Activated naive CD4-positive, alpha-beta T cell treated with anti-CD3 and anti-CD28 coated beads for 36 hours (primary cell): ENCODE results near the gene CBARP. TPM values are rescaled to one million over a fixed set of nuclear protein-coding genes. Genes with fewer than 3 reads are reported as not detected.

Experiments
- CTCF ChIA-PET: fragments of 350-600 bp; sonication (Branson Sonifier 250); formaldehyde crosslinking; loops from one replicate; lab custom pipeline; 2021; ENCODE audit warnings: antibody characterized with exemption; lab: Charles Lee
- DNase-seq: peaks from one replicate; pipeline ENCODE4 v3.0.0-alpha.2; 2020
- H3K27ac Mint-ChIP-seq: one replicate; pipeline ENCODE4 v1.8.0; 2021; ENCODE audit warnings: mild to moderate bottlenecking, mixed read lengths
- H3K27me3 Mint-ChIP-seq: one replicate; pipeline ENCODE4 v1.8.0; 2021; ENCODE audit warnings: low read depth, mixed read lengths
- H3K36me3 Mint-ChIP-seq: one replicate; pipeline ENCODE4 v1.8.0; 2021; ENCODE audit warnings: low read depth, mixed read lengths
- H3K4me1 Mint-ChIP-seq: one replicate; pipeline ENCODE4 v1.8.0; 2021; ENCODE audit warnings: low read depth, mixed read lengths
- H3K4me3 Mint-ChIP-seq: one replicate; pipeline ENCODE4 v1.8.0; 2021; ENCODE audit warnings: mild to moderate bottlenecking, moderate library complexity, mixed read lengths
- H3K9me3 Mint-ChIP-seq: one replicate; pipeline ENCODE4 v1.8.0; 2021; ENCODE audit warnings: mixed read lengths
- intact Hi-C: fragments of 100-400 bp; cut with micrococcal nuclease; formaldehyde crosslinking; loops from one replicate; pipeline ENCODE4 v1.15.1; 2023
- total RNA-seq, 2 experiments: library from RNA; stranded (reverse); gene quantifications; one replicate each; pipeline ENCODE4 v1.2.3, GENCODE V29; 2021

The CBARP gene
- total RNA-seq, 2 experiments from 2014 or later, result 0.77 to 1.1 TPM

DNA sequence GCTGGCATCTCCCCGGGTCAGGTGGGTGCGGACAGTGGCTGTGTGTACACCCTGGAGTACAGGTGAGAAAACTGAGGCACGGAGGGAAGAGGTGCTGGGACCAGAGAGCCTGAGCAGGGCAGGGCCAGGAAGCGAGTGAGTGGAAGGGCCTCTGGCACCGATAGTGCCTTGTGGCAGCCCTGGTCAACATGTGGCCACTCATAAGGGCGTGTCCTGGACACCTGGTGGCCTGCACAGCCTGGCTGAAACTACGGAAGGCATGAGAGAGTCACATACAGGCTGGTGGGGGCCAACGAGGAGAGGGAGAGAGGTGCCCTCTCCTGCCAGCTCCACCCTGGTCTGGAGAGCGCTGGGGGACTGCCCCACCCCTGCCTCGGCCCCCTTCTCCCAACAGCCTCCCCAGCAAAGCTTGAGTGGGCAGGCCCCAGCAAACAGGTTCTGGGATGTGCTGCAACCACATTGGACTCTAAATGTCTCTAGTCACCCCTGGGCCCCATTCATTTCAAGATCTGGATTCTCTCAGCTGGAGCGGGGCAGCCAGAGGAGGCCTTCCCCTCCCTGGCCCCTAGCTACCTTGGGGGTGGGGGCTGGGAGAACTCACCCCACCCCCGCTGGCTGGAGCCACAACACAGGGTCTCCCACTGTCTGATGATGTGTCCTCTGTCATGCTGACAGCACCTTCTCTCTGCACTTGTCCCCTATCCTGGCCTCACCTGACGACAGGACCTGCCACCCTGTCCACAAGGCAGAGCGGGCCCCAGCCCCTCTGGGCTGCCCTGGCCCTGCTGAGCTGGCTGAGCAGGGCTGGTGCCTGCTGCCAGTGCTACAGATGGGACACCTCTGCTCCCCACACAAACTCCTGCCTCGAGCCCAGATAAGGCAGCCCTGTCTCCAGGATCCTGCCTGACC, 5.8 kb downstream of the CBARP start:
- no peak overlapping the region for H3K27ac Mint-ChIP-seq
- H3K4me3 Mint-ChIP-seq, result no peak overlapping the region
- no peaks in the 10 kb centered on the region for H3K9me3 Mint-ChIP-seq
- no peaks in the 10 kb centered on the region for H3K4me1 Mint-ChIP-seq
- CTCF ChIA-PET, result no interaction called here
- H3K27me3 Mint-ChIP-seq, result no peaks in the 10 kb centered on the region
- DNase-seq, result no peak
- peaks cover 5% of the 10 kb centered on the region for H3K36me3 Mint-ChIP-seq
- intact Hi-C loops, result no loop called here

GRCh38 chr19:1230783-1231489, 6.9 kb downstream of the CBARP start:
- DNase-seq, result no peak
- no peaks in the 10 kb centered on the region for H3K9me3 Mint-ChIP-seq
- no peaks in the 10 kb centered on the region for H3K4me1 Mint-ChIP-seq
- H3K4me3 Mint-ChIP-seq, result no peak overlapping the region
- H3K36me3 Mint-ChIP-seq, result peaks cover 5% of the 10 kb centered on the region
- no peaks in the 10 kb centered on the region for H3K27me3 Mint-ChIP-seq
- CTCF ChIA-PET, result no interaction called here
- H3K27ac Mint-ChIP-seq, result no peak overlapping the region
- intact Hi-C loops, result no loop called here

- intact Hi-C loops, result no loop called here
Measured at GRCh38 chr19:1229924-1230782, 7.7 kb downstream of the CBARP start.

GRCh38 chr19:1229056-1229923, 8.5 kb downstream of the CBARP start:
- DNase-seq, result no peak
- Mint-ChIP-seq H3K36me3 (peaks cover 5% of the 10 kb centered on the region), H3K9me3 (no peaks in the 10 kb centered on the region), H3K4me1 (no peaks in the 10 kb centered on the region), H3K27ac (no peak overlapping the region), H3K4me3 (no peak overlapping the region), H3K27me3 (no peaks in the 10 kb centered on the region)
- intact Hi-C loops, result no loop called here
- CTCF ChIA-PET, result no interaction called here

More at GRCh38 chr19:1229924-1230782, 7.7 kb downstream of the CBARP start:
- H3K4me3 Mint-ChIP-seq, result no peak overlapping the region
- CTCF ChIA-PET, result no interaction called here
- DNase-seq, result no peak
- H3K9me3 Mint-ChIP-seq, result no peaks in the 10 kb centered on the region
- H3K4me1 Mint-ChIP-seq, result no peaks in the 10 kb centered on the region
- H3K27ac Mint-ChIP-seq, result no peak overlapping the region
- no peaks in the 10 kb centered on the region for H3K27me3 Mint-ChIP-seq
- peaks cover 5% of the 10 kb centered on the region for H3K36me3 Mint-ChIP-seq

GRCh38 chr19:1228161-1228957, 9.4 kb downstream of the CBARP start:
- no peaks in the 10 kb centered on the region for H3K4me1 Mint-ChIP-seq
- H3K9me3 Mint-ChIP-seq, result no peaks in the 10 kb centered on the region
- CTCF ChIA-PET, result no interaction called here
- intact Hi-C loops, result no loop called here
- no peak overlapping the region for H3K27ac Mint-ChIP-seq
- H3K27me3 Mint-ChIP-seq, result no peaks in the 10 kb centered on the region
- H3K36me3 Mint-ChIP-seq, result peaks cover 5% of the 10 kb centered on the region
- no peak overlapping the region for H3K4me3 Mint-ChIP-seq
- no peak for DNase-seq

DNA sequence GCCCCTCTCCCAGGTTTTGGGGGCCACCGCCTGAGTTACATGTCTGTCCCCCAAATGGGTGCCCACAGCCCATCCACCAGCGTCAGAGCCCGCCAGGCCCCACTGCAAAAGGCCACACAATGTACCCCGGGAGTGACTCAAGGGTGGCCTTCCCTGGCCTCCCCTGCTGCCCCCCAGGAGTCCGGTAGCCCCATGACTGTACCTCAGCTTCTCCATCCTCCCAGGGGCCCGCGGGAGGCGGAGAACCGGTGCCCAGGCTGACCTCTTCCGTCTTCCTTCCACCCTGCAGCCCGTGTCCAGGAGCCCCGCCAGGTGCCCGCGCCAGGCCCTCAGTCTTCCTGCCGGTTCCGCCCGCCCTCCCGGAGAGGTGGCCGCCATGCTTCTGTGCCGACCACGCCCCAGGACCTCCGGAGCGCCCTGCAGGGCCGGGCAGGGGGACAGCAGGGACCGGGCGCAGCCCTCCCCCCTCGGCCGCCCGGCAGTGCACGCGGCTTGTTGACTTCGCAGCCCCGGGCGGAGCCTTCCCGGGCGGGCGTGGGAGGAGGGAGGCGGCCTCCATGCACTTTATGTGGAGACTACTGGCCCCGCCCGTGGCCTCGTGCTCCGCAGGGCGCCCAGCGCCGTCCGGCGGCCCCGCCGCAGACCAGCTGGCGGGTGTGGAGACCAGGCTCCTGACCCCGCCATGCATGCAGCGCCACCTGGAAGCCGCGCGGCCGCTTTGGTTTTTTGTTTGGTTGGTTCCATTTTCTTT, 10.3 kb downstream of the CBARP start:
- H3K27me3 Mint-ChIP-seq, result no peaks in the 10 kb centered on the region
- intact Hi-C loops, result no loop called here
- H3K36me3 Mint-ChIP-seq, result peaks cover 5% of the 10 kb centered on the region
- no peak overlapping the region for H3K4me3 Mint-ChIP-seq
- H3K27ac Mint-ChIP-seq, result no peak overlapping the region
- no peaks in the 10 kb centered on the region for H3K4me1 Mint-ChIP-seq
- CTCF ChIA-PET, result no interaction called here
- no peaks in the 10 kb centered on the region for H3K9me3 Mint-ChIP-seq
- DNase-seq, result no peak

DNA sequence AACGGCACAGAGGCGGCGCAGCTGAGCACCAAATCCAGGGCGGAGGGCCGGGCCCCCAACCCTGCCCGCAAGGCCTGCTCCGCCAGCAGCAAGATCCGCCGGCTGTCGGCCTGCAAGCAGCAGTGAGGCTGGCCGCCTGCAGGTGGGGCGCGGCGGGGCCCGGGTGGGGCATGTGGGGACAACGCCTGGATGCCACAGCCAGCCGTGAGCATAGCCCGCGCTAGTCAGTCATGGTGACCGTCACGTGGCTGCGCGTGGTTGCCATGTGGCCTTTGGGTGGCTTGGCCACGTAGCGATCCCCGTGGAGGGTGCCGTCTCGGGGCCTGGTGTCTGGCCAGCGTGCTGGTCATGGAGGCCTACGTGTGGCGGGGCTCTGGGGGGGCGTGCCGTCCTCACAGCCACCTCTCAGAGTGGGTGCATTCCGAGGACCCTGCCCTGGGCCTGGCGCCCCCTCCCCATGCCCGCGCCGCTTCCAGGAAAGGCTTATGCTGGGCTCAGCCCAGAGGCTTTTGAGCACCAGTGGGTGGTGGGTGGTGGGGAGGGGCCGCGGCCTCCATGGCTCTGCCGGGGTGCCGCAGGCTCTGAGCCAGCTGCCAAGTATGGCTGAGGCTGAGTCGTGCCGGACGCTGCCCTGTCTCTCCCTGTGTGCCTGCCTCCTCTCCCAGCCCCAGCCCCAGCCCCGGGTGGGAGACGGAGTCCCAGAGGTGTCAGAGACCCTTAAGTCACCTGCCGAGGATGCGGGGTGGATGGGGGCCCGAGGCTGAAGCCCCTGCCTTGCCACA, 11.1 kb downstream of the CBARP start:
- intact Hi-C loops, result no loop called here
- Mint-ChIP-seq H3K36me3 (peaks cover 5% of the 10 kb centered on the region), H3K27ac (no peak overlapping the region), H3K4me1 (no peaks in the 10 kb centered on the region), H3K27me3 (no peaks in the 10 kb centered on the region), H3K4me3 (no peak overlapping the region), H3K9me3 (no peaks in the 10 kb centered on the region)
- DNase-seq, result no peak
- CTCF ChIA-PET, result no interaction called here

GRCh38 chr19:1226227-1226518, 11.6 kb downstream of the CBARP start:
- CTCF ChIA-PET, result no interaction called here
- Mint-ChIP-seq H3K27ac (no peak overlapping the region), H3K36me3 (peaks cover 5% of the 10 kb centered on the region), H3K4me3 (no peak overlapping the region), H3K9me3 (no peaks in the 10 kb centered on the region), H3K27me3 (no peaks in the 10 kb centered on the region), H3K4me1 (no peaks in the 10 kb centered on the region)
- DNase-seq, result no peak
- intact Hi-C loops, result no loop called here

DNA sequence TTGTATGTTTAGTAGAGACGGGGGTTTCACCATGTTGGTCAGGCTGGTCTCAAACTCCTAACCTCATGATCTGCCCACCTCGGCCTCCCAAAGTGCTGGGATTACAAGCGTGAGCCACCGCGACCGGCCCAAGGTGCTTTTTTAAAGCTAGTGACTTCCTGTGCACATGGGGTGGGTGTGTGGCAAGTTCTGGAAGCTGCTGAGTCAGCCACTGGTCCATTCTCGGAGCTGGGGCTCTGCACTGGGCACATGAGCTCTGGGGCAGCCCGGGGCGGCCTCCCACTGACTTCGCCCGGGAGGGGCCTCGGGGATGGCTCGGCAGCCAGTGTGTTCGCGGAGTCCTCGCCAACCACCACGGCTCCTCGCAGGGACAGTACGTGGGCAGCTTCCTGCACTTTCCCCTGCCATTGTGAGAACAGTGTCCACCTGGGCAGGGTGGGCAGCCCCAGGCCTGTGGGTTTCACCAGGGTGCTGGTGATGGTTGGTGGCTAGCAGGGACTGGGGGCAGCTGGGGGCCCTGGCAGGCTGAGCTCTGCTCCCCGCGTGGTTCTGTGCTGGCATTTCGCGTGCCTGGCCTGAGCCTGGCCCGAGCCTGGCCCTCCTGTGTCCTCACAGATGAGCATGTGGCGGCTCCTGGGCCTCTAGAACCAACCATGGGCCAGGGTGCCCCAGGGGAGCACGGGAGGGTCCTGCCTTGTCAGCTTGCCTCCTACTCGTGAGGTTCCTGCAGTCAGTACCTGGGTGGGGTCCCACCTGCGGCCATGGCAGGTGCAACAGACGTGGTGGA, 12.2 kb downstream of the CBARP start:
- H3K27me3 Mint-ChIP-seq, result no peaks in the 10 kb centered on the region
- H3K36me3 Mint-ChIP-seq, result peaks cover 5% of the 10 kb centered on the region
- no peak for DNase-seq
- no peak overlapping the region for H3K4me3 Mint-ChIP-seq
- CTCF ChIA-PET, result no interaction called here
- no peaks in the 10 kb centered on the region for H3K4me1 Mint-ChIP-seq
- intact Hi-C loops, result no loop called here
- H3K9me3 Mint-ChIP-seq, result no peaks in the 10 kb centered on the region
- no peak overlapping the region for H3K27ac Mint-ChIP-seq

DNA sequence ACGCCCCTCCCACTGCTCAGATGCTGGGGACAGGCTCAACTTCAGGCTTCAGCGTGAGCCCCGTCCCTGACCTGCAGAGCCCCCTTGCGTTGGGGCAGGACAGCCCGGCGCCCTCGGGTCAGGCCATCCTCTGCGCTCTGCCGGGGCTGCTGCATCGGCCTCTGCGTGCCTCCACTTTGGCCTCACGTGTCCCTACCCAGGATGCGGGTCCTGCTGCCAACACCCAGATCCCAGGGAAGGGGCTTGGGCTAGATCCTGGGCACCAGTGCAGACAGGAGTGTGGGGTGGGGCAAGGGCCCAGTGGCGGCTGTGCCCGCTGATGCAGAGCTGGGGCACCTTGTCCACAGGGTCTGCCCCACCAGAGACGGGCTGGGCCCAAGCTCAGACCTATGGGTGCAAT, 13.0 kb downstream of the CBARP start:
- DNase-seq, result no peak
- CTCF ChIA-PET, result no interaction called here
- no peak overlapping the region for H3K4me3 Mint-ChIP-seq
- no peaks in the 10 kb centered on the region for H3K27me3 Mint-ChIP-seq
- peaks cover 5% of the 10 kb centered on the region for H3K36me3 Mint-ChIP-seq
- intact Hi-C loops, result no loop called here
- no peaks in the 10 kb centered on the region for H3K4me1 Mint-ChIP-seq
- H3K27ac Mint-ChIP-seq, result no peak overlapping the region
- no peaks in the 10 kb centered on the region for H3K9me3 Mint-ChIP-seq
